Stimulated activated CD4-positive, alpha-beta T cell treated with anti-CD3 and anti-CD28 coated beads, Interleukin-2, amount 100 ng/mL, for 24 hours (primary cell): ENCODE measurements around the gene PMVK.
"Not testable (repeated sequence)": the region's sequence is repeated elsewhere in the genome, so short reads cannot be mapped to it uniquely, and the experiment has no call there.

Experiments
- DNase-seq, 2 donors: peaks; one replicate each; pipeline ENCODE4 v3.0.0-alpha.2; 2020

Gene PMVK

GRCh38 chr1:154936555-154937084 lies at the start of gene PMVK:
Gene PMVK, minus strand, starts transcription at chr1:154936719. Its CDS starts 34 bp downstream, at chr1:154936685.
- peak; percentile 94 to 97 for DNase-seq

- no peak for DNase-seq
Observed at GRCh38 chr1:154983776-154984466, 47.4 kb upstream of the PMVK start.

GRCh38 chr1:154982897-154983648 lies 46.6 kb upstream of the PMVK start, which contains the start of gene FLAD1:
Gene FLAD1, plus strand, starts transcription at chr1:154983344. Its CDS starts 351 bp downstream, at chr1:154983695.
- DNase-seq: peak; percentile 95 to 96

GRCh38 chr1:154982341-154982740 lies 45.8 kb upstream of the PMVK start:
- no peak for DNase-seq

- no peak for DNase-seq
Observed at GRCh38 chr1:154978360-154978759, 41.8 kb upstream of the PMVK start.

GRCh38 chr1:154977762-154978161 lies 41.2 kb upstream of the PMVK start:
- not testable (repeated sequence) for DNase-seq

DNA sequence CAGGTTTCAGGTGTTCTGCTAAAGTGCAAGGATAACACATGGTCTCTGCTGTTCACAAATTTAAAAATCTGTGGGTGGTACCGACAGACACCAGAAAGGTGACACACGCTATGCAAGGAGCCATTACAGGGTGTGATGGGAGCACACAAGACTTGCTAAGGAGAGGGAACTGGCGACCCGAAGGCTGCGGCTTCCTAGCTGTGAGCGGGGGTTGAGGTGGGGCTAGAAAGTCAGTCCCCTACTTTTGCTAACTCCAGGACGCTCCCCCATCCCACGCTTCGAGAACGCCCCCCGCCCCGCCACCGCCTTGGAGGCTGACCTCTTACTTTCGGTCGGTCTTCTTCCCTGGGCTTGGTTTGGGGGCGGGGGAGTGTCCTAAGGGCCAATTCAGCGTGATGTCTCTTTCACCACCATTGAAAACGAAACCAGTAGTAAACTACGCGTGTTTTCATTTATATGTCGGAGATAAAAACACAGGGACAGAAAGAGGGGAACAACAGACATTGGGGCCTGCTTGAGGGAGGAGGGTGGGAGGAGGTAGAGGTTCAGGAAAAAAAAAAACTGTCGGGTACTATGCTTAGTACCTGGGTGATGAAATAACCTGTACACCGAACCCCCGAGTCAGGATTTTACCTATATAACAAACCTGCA lies 39.0 kb upstream of the PMVK start:
- DNase-seq: peak; percentile 70 to 73

DNA sequence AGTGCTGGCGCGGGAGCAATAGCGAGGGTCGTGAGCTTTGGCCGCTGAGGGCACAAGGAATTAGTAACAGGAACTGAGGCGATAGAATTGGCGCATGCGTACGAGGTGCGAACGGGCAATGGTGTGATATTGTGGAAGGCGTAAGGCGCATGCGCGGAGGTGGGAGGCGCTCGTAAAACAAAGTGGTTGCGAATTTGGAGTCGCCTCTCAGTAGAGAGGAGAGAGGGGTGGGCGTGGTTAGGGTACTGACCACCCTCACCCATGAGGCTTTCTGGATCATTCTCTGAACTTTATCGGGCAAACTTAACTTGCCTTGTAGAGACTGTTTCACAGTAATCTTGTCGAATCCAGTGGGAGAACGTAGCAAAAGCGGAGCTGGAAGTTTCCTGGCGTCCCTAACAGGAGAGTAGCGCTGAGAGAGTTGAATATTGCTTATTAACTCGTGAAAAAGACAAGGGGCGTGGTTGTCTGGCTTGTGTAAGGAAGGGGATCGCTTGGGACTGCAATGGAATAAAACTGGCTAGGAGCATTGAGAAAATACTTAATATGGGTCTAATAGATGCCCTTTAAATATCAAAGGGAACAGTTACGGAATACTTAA lies 38.4 kb upstream of the PMVK start:
- DNase-seq: peak; percentile 93 to 94

DNA sequence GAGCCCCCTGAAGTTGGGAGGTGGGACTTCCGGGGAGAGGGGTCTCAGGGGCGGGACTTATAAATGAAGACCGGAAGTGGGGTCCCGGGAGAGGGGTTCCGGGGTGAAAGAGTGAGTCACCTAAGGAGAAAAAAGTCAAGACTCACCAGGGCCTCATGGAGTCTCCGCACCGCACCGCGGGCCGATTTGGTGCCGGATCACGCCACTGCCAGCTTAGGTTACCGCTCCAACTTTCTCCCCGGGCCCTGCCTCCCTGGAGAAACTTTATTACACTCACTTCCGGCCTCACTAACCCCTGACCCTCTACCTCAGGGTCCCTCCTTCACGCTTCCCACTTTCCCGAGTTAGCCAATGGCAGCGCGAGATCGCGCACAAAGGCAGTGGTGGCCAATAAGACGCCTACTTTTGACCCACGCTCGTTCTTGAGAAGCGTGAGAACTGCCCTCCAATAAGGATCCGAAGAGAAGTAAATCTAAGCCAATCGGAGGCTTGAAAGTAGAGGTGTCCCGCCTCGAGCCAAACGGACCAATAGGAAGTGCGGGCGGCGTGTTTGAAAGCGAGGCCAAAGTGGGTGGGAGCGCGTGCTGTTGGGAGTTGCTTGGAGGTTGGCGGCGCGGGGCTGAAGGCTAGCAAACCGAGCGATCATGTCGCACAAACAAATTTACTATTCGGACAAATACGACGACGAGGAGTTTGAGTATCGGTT lies 37.7 kb upstream of the PMVK start, which contains the start of gene CKS1B:
TSS of gene CKS1B (plus strand) at position 580 of the 706 bp plus-strand sequence. CDS start at position 645, 65 bp downstream.
- DNase-seq: peak; percentile 94

DNA sequence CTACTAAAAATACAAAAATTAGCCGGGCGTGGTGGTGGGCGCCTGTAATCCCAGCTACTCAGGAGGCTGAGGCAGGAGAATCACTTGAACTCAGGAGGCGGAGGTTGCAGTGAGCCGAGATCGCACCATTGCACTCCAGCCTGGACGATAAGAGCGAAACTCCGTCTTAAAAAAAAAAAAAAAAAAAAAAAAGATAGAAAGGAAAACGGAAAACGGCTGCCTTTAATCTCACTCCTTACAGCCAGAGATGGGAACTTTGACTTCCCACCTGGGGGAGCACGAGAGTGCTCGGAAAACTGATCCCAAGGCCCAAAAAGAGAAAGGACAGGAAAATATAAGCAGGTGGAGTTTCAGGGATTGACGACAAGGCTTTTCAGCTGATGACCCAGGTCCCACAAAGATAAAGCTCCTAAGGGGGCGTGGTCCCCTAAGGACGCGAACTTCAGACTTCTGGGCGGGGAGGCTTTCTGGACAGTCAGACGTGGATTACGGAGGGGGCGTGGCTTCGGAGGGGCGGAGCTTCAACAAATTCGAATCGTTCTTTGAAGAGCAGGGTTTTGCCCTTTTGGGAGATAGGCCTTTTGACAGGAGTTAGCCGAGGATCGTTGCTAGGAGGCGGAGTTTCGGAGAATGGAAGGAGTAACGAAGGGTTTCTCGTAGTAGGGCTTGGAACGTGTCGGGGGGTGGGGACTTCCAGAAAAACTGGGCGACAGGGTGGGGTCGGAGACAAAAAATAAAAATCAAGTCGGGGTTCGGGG lies 37.0 kb upstream of the PMVK start:
- peak; percentile 94 to 97 for DNase-seq

DNA sequence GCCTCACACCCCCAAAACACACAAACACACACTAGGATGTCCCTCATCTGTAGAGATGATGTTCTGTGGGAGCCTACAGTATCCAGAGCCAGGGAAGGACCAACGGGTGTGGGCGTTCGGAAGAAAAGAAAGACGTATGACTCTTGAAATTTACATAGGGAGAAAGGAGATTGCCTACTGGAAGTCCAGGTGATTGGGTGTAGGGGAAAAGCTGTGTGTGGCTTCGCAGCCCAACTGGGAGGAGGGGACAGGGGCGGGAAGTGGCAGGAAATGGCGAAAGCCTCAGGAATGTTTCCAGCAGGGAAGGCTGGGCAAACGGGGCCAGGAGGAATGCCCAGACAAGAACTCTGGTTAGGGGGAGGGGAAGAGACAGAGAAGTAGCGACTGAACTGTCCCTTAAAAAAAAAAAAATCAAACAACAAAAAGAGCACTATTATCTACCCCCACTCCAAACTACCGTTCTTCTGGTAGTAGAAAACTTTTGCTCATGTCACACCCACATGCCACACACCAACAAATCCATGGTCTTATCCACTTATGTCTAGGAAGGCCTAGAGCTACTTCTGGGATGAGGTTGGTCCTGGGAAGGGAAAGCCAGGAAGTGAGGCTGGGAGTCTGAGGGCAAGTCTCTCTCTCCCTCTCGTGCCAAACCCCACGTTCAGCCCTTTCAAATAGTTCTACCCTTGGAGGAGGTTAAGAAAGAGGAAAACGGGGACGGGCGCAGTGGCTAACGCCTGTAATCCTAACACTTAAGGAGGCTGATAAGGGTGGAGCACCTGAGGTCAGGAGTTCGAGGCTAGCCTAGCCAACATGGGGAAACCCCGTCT lies 36.2 kb upstream of the PMVK start:
- no peak for DNase-seq

GRCh38 chr1:154972213-154972516 lies 35.6 kb upstream of the PMVK start:
- DNase-seq: no peak

DNA sequence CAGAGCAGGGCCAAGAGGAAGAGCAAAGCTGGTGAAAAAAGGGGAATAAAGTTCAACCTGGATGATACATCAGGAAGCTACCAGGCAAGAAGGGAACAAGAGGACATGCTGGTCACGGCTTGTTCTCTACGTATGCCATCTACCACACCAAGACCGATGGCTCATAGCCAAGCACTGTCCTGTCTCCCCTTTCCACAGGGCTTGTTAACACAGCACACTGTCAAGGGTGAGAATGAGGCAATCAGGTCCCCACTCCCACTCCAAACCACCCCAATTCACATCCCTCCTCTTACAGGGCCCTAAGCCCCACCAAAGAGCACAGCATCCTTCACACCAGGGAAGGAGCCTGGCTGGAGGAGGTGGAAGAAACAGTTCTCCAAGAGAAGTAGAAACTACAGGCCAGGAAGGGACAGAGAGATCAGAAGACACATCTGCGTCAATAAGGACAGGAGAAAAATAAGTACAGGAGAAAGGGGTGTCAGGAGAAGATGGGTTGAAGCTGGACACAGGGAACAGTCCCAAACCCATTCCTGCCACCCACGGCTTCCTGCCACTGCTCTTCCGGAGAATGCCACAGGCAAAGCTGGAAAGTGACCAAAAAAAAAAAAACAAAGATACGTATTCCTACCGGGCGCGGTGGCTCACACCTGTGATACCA lies 35.0 kb upstream of the PMVK start:
- no peak for DNase-seq

DNA sequence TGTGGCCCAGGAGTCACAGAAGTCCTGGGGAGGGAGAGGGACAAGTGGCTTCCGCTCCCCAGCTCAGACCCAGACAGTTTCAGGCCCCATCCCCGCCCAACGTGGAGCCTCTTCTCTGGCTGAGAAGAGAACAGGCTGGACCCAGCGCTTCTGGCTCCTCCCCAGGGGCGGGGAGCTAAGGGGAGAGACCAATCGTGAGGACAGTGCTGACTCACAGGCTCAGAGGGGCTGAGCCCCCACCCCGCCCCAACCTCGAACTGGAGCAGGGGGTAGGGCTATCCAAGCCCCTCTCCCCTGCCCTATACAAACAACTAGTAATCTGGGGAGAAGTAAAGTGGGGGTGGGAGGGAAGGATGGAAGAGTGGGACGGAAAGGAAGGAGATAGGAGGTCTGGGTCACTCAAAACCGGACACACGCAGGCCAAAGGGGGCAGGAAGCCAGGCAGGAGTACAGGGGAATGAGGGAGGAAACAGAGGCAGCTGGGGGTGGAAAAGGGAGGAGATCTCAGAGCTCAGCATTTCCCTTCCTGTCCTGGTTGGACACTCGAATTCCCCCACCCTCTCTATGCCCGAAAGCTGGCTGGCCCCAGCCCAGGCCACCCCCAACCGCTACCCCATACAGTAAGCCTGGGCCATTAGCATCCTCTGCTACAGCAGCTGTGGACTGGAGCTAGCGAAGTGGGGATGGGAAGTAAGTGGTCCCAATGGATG lies 34.3 kb upstream of the PMVK start, which contains the start of gene SHC1:
TSS of gene SHC1 (minus strand) at position 117 of the 710 bp plus-strand sequence. CDS start 221 bp downstream, outside the sequence.
- peak; percentile 47 to 61 for DNase-seq

DNA sequence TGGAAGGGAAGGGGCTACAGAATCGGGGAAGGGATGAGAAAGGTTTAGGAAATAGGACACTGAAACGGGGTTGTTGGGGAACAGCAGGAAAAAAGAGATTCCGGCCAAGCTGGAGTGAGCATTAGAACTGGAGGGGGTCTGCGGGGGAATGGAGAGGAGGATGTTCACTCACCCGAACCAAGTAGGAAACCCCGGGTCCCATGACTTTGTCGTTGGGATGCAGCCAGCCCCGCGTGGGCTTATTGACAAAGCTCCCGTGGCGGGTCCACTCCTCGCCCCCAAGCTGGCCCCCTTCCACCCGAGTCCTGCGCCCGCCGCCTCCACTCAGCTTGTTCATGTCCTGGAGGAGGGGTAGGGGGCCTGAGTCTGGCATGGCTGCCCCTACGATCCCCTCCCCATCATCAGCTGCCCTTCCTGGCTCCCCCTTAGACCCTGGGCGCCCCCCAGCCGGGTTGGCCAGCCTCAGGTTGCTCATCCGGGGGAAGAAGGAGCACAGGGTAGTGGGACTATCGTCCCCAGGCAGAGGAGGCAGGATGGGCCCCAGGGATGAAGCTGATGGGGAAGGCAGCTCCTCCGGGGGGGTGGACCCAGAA lies 33.4 kb upstream of the PMVK start:
- no peak for DNase-seq

DNA sequence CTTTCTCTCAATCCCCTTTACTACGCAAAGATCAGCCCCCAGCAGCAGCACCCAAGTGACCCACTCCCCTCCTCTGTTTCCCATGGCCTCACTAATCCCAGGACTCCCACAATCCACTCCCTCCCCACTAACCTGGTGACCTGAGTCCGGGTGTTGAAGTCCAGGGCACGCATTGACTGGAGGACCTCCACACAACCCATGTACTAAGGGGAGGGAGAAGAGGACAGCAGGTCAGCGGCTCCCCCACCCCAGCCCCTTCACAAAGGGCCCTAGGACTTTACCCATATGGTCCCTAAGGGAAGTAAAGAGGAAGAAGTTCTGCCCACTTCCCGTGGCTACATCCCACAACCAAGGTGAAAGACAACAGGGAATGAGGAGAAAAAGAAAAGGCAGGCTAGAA lies 32.7 kb upstream of the PMVK start:
- DNase-seq: no peak

GRCh38 chr1:154968731-154969130 lies 32.2 kb upstream of the PMVK start:
- no peak for DNase-seq

DNA sequence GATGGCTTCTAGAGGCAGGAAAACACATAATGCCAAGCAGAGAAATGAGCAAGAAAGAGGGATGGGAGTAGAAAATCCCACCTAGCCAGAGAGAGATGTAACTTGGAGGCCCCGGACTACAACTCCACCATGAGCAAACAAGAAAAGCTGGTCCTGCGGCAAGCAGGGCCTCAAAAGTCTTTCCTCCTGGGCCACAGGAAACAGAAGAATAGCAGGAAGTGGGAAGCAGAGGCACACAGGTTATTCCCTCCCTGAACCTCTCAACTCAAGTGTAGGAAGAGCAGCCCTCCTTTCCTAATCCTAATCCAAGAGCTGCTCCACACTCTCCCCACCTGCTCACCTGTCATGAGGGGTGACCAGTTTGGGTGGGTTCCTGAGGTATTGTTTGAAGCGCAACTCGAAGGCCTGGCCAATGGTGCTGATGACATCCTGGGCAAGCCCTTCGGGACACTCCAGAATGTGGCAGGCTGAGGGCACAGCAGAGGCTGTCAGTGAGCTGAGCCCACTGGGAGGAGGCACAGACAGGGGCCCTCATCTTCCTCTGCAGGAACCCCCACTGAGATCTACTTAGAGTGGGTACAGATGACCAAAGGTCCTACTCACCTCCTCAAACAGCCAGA lies 30.9 kb upstream of the PMVK start:
- DNase-seq: no peak
